Measurements from ENCODE around the gene NOTCH1.

DNA sequence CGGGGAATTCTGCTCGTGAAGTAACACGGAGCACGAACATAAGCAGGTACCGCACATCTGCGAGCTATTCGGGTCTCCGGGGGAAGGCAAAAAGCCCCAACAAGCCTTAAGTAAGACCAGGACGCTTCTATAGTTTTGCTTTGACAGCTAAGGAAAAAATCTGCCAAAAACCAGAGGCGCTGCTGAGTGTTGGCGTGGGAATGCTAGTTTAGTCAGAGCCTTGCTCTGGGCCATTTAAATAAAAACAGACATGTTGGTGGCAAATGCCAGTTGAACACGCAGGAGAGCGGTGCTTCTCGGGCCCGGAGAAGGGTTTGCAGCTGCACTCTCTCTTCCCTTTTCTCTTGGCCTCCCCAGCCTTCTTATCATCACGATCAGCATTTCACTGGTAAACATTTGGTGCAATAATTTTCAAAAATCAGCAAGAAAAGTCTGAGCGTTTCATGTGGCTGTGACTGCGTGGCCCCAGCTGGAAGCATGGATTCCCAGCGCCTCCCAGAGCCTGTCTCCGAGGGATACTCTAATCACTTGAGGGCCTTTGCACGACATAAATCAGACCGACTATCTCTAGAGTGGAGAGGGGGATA is 6.4 kb upstream of the NOTCH1 start:
- TF ChIP-seq, protein P1, sequence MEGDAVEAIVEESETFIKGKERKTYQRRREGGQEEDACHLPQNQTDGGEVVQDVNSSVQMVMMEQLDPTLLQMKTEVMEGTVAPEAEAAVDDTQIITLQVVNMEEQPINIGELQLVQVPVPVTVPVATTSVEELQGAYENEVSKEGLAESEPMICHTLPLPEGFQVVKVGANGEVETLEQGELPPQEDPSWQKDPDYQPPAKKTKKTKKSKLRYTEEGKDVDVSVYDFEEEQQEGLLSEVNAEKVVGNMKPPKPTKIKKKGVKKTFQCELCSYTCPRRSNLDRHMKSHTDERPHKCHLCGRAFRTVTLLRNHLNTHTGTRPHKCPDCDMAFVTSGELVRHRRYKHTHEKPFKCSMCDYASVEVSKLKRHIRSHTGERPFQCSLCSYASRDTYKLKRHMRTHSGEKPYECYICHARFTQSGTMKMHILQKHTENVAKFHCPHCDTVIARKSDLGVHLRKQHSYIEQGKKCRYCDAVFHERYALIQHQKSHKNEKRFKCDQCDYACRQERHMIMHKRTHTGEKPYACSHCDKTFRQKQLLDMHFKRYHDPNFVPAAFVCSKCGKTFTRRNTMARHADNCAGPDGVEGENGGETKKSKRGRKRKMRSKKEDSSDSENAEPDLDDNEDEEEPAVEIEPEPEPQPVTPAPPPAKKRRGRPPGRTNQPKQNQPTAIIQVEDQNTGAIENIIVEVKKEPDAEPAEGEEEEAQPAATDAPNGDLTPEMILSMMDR (conservative IDR thresholded peaks at IDR 0.05; ENCODE audit: low read length), result no peak
- TF ChIP-seq EZH2phosphoT487 (IDR thresholded peaks at IDR 0.05; ENCODE audit: borderline replicate concordance, low read depth, low read length), result no peak
